OCI-LY7 (cell line): Measurements from ENCODE around the gene CRK. TPM values are rescaled to one million over a fixed set of nuclear protein-coding genes. Genes with fewer than 3 reads are reported as not detected.

Experiments
- BruUV-seq: library from RNA; stranded (reverse); fragments of 400-500 nt; replicated peaks from 2 replicates; lab custom pipeline; 2021; lab: Mats Ljungman, UMichigan
- CTCF ChIA-PET: fragments of 300-600 bp; sonication (Branson Sonifier 250); formaldehyde crosslinking; loops from one replicate; lab custom pipeline; 2022; ENCODE audit warnings: antibody characterized with exemption; ENCODE audit not compliant: unreplicated experiment; lab: Charles Lee
- POLR2A ChIA-PET: fragments of 300-600 bp; sonication (Branson Sonifier 250); formaldehyde crosslinking; loops from one replicate; lab custom pipeline; 2022; ENCODE audit warnings: antibody characterized with exemption; lab: Charles Lee
- DNase-seq: peaks from one replicate; pipeline ENCODE4 v3.0.0-alpha.2; 2015; ENCODE audit warnings: low spot score
- H2AFZ ChIP-seq: fragments of 200-600 bp; sonication (generic), shearing (Covaris generic); 2 replicates; pipeline ENCODE4 v1.6.1; 2014; ENCODE audit warnings: mild to moderate bottlenecking, antibody characterized with exemption, low read length, moderate library complexity
- H3K27ac ChIP-seq: fragments of 200-600 bp; sonication (generic); 2 replicates; pipeline ENCODE4 v1.5.1; 2014; ENCODE audit warnings: mixed run types, low read depth, mild to moderate bottlenecking, moderate library complexity, low read length, inconsistent platforms; ENCODE audit not compliant: poor library complexity, severe bottlenecking
- H3K36me3 ChIP-seq: fragments of 200-600 bp; sonication (generic); 2 replicates; pipeline ENCODE4 v1.6.1; 2014; ENCODE audit warnings: mild to moderate bottlenecking, antibody characterized with exemption, low read length, moderate library complexity, mixed read lengths; ENCODE audit not compliant: insufficient read depth
- H3K4me1 ChIP-seq: fragments of 200-600 bp; sonication (generic); 2 replicates; pipeline ENCODE4 v1.5.1; 2014; ENCODE audit warnings: mild to moderate bottlenecking, low read length; ENCODE audit not compliant: insufficient read depth, poor library complexity, severe bottlenecking
- H3K4me2 ChIP-seq: fragments of 200-600 bp; sonication (generic); 2 replicates; pipeline ENCODE4 v1.6.1; 2014; ENCODE audit warnings: mild to moderate bottlenecking, low read length
- H3K4me3 ChIP-seq: fragments of 200-600 bp; sonication (generic); 2 replicates; pipeline ENCODE4 v1.5.1; 2014; ENCODE audit warnings: mild to moderate bottlenecking, low read depth, low read length; ENCODE audit not compliant: poor library complexity, severe bottlenecking
- H3K79me2 ChIP-seq: fragments of 200-600 bp; sonication (generic); 2 replicates; pipeline ENCODE4 v1.6.1; 2016; ENCODE audit warnings: low read depth, mild to moderate bottlenecking, low read length, moderate library complexity, mixed read lengths; ENCODE audit not compliant: insufficient read depth
- H3K9me2 ChIP-seq: fragments of 200-600 bp; sonication (generic); 2 replicates; pipeline ENCODE4 v1.6.1; 2016; ENCODE audit warnings: mild to moderate bottlenecking, low read length, mixed read lengths; ENCODE audit not compliant: insufficient read depth
- H3K9me3 ChIP-seq: fragments of 200-600 bp; sonication (generic); 2 replicates; pipeline ENCODE4 v1.6.1; 2014; ENCODE audit warnings: mild to moderate bottlenecking, mixed run types, low read length, mixed read lengths
- H4K20me1 ChIP-seq: fragments of 200-600 bp; sonication (generic); 2 replicates; pipeline ENCODE4 v1.6.1; 2014; ENCODE audit warnings: mild to moderate bottlenecking, antibody characterized with exemption, low read length, moderate library complexity, mixed read lengths; ENCODE audit not compliant: insufficient read depth
- EZH2phosphoT487 ChIP-seq: fragments of 200-600 bp; sonication (generic); IDR thresholded peaks from 2 replicates; pipeline ENCODE4 v1.6.1; 2018; ENCODE audit warnings: low read depth, borderline replicate concordance, mild to moderate bottlenecking, mixed run types, antibody characterized with exemption, low read length, moderate library complexity, mixed read lengths
- intact Hi-C: fragments of 100-400 bp; cut with micrococcal nuclease; formaldehyde crosslinking; loops from one replicate; pipeline ENCODE4 v1.10.0; 2022; ENCODE audit not compliant: unreplicated experiment
- total RNA-seq, 2 experiments: library from RNA; depleted of rRNA in 1 of 2; stranded (reverse); fragments of >200 nt in 1 of 2; shearing (Covaris generic) in 1 of 2; gene quantifications; 2 replicates each; pipeline ENCODE4 v1.2.3, GENCODE V29; 2014 to 2022
- TF ChIP-seq, protein P1 (sequence below): fragments of 200-600 bp; sonication (generic); conservative IDR thresholded peaks from 2 replicates; pipeline ENCODE4 v1.5.1; 2014; ENCODE audit warnings: mild to moderate bottlenecking, antibody characterized with exemption, low read length, moderate library complexity, mixed read lengths

CRK gene
- total RNA-seq, 2 experiments from 2014 or later: 30.4 to 32.0 TPM

DNA sequence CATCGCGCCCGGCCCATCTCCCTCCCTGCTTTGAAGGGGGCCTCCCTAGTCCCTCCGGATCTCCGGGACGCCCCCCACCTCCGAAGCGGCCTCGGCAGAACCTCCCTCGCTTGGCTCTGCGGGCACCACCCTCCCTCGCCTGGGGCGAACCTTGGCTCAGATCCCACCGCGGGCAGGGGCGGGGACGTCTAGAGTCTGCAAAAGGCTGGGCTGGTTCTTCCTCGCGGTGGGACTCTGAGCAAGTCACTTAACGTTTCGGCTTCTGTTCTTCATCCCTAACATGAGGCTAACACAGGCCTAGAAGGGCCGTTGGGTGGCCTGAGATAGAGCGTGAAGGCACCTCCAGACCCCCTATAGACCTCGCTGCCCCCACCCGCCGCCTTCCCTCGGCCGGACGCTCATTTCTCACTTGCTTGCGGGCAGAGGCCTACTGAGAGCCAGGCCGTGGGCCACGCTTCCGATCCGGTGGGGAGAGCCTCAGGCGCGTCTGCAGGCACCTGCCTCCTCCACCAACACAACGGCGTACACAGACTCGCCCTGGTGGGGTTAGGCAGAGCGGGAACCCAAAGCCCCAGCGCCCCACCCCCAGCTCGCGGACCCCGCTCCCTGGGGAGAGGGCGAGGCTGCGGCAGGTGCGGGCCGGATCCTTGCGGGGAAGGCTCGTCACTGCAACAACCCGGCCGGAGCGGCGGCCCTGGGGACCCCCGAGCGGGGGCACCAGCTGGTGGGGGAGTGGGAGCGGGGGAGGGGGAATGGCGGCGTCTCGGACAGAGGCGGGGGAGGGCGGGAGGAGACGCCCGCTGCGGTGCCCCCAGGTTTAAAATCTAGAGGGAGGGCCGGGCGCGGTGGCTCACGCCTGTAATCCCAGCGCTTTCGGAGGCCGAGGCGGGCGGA is 31.0 kb upstream of the CRK start:
- ChIA-PET CTCF (no interaction called here), POLR2A (interaction anchor here (0.6 to 1.1 kb wide), 2 partner anchors 11 to 89 kb away, joined by 3 read pairs; no protein-coding TSS in a partner anchor)
- intact Hi-C loops: no loop called here
- BruUV-seq: no TSS peak
- Histone ChIP-seq H3K9me3 (no peaks in the 10 kb centered on the region), H3K4me1 (peaks cover 55% of the 10 kb centered on the region), H4K20me1 (no peaks in the 10 kb centered on the region), H3K36me3 (peaks cover 10% of the 10 kb centered on the region; the same call in 1 of the 2 replicates), H3K4me3 (peak overlapping the region; percentile 66), H3K4me2 (peak overlapping the region; percentile 76), H2AFZ (peak overlapping the region; percentile 56; the same call in 1 of the 2 replicates), H3K9me2 (no peaks in the 10 kb centered on the region), H3K79me2 (no peaks in the 10 kb centered on the region; the same call in 1 of the 2 replicates), H3K27ac (peak overlapping the region; percentile 89)
- no peak for TF ChIP-seq EZH2phosphoT487
- TF ChIP-seq, protein P1, sequence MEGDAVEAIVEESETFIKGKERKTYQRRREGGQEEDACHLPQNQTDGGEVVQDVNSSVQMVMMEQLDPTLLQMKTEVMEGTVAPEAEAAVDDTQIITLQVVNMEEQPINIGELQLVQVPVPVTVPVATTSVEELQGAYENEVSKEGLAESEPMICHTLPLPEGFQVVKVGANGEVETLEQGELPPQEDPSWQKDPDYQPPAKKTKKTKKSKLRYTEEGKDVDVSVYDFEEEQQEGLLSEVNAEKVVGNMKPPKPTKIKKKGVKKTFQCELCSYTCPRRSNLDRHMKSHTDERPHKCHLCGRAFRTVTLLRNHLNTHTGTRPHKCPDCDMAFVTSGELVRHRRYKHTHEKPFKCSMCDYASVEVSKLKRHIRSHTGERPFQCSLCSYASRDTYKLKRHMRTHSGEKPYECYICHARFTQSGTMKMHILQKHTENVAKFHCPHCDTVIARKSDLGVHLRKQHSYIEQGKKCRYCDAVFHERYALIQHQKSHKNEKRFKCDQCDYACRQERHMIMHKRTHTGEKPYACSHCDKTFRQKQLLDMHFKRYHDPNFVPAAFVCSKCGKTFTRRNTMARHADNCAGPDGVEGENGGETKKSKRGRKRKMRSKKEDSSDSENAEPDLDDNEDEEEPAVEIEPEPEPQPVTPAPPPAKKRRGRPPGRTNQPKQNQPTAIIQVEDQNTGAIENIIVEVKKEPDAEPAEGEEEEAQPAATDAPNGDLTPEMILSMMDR: no peak
- DNase-seq: peak; percentile 79

DNA sequence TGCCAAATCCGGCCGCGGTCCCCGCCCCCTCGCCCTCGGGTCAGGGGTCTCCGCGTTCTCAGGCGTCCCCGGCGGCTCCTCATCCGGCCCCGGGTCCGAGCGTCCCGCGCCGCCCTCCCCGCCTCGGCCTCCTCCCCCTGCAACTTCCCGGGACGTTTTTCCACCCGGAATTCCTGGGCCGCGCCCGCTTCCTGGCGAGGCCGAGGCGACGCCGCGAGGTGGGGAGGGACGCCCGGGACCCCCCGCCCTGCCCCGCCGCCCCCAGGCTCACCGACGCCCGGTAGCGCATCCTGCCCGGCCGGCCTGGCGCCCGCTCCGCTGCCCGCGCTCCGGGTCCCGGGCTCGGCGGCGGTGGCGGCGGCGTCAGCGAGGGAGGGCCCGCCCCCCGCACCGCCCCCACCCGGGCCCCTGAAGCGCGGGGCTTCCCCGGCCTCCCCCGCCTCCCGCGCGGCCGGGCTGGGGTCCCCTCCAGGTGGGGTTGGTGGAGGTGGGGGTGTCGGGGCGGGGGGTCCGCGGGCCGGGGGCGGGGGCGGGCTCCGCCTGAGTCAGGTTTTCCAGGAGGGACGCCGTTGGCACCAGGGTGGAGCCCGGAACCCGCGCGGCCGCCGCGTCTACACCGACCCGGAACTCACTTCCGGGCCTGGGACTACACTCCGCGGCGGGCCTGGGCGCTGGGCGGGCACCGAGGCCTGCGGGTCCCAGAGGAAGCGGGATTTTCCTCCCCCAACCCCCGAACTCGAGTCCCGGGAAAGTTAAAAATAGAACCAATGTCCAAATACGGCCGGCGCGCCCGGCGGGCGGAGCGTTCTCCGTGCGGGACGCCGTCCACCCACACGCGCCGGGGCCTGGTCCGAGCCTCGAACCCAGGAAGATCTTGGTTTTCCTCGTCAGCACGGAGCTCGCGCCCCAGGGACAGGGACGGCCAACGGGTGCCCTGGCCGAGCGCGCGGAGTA is 29.7 kb upstream of the CRK start:
- Histone ChIP-seq H3K9me2 (no peaks in the 10 kb centered on the region), H3K4me1 (peaks cover 51% of the 10 kb centered on the region), H2AFZ (peak overlapping the region; percentile 48), H3K36me3 (peaks cover 15% of the 10 kb centered on the region), H3K4me2 (peak overlapping the region; percentile 85), H3K9me3 (no peaks in the 10 kb centered on the region), H4K20me1 (no peaks in the 10 kb centered on the region), H3K27ac (peak overlapping the region; percentile 89), H3K79me2 (no peaks in the 10 kb centered on the region; the same call in 1 of the 2 replicates), H3K4me3 (peak overlapping the region; percentile 73)
- intact Hi-C loops: loop anchor here (2.0 kb wide), 1 partner anchor 75 kb away; no protein-coding TSS in a partner anchor
- ChIA-PET CTCF (no interaction called here), POLR2A (no interaction called here)
- peak; percentile 57 for DNase-seq
- BruUV-seq: no TSS peak
- TF ChIP-seq, protein P1: no peak
- TF ChIP-seq EZH2phosphoT487: no peak
